Activated CD4-positive, alpha-beta T cell treated with anti-CD3 and anti-CD28 coated beads, Interleukin-2, amount 10 ng/mL, durations not matched to agents 7 days and 5 days (primary cell): ENCODE results near the gene ABHD16A. TPM values are rescaled to one million over a fixed set of nuclear protein-coding genes. Genes with fewer than 3 reads are reported as not detected.

Experiments
- CTCF ChIA-PET: fragments of 350-600 bp; sonication (Branson Sonifier 250); formaldehyde crosslinking; loops from one replicate; lab custom pipeline; 2021; ENCODE audit warnings: antibody characterized with exemption; lab: Charles Lee
- POLR2A ChIA-PET: fragments of 350-600 bp; sonication (Branson Sonifier 250); formaldehyde crosslinking; loops from one replicate; lab custom pipeline; 2021; ENCODE audit warnings: antibody characterized with exemption; lab: Charles Lee
- DNase-seq: peaks from one replicate; pipeline ENCODE4 v3.0.0-alpha.2; 2020
- H3K27ac Mint-ChIP-seq: one replicate; pipeline ENCODE4 v1.8.0; 2021; ENCODE audit warnings: mild to moderate bottlenecking, moderate library complexity, mixed read lengths
- H3K27me3 Mint-ChIP-seq: one replicate; pipeline ENCODE4 v1.8.0; 2021; ENCODE audit warnings: mixed read lengths
- H3K36me3 Mint-ChIP-seq: one replicate; pipeline ENCODE4 v1.8.0; 2021; ENCODE audit warnings: low read depth, mixed read lengths
- H3K4me1 Mint-ChIP-seq: one replicate; pipeline ENCODE4 v1.8.0; 2021; ENCODE audit warnings: mixed read lengths
- H3K4me3 Mint-ChIP-seq: one replicate; pipeline ENCODE4 v1.8.0; 2021; ENCODE audit warnings: mild to moderate bottlenecking, moderate library complexity, mixed read lengths
- H3K9me3 Mint-ChIP-seq: one replicate; pipeline ENCODE4 v1.8.0; 2021; ENCODE audit warnings: mixed read lengths
- total RNA-seq, 2 experiments: library from RNA; stranded (reverse); gene quantifications; one replicate each; pipeline ENCODE4 v1.2.3, GENCODE V29; 2021

ABHD16A gene
- total RNA-seq, 2 experiments from 2014 or later = 47.2 to 54.1 TPM

DNA sequence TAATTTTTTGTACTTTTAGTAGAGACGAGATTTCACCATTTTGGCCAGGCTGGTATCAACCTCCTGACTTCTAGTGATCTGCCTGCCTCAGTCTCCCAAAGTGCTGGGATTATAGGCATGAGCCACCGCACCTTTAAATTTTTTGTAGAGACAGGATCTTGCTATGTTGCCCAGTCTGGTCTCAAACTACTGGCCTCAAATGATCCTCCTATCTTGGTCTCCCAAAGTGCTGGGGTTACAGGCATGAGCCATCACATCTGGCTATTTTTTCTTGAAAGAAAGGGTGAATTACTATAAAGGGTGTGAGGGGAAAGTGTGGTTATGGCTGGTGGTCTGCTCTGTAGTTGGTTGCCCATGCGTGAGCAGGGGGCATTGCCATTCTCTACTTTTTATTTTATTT lies 5.1 kb upstream of the ABHD16A start:
- Mint-ChIP-seq H3K4me3 (no peak overlapping the region), H3K27ac (no peak overlapping the region), H3K27me3 (peaks cover 5% of the 10 kb centered on the region), H3K36me3 (no peaks in the 10 kb centered on the region), H3K4me1 (peaks cover 32% of the 10 kb centered on the region), H3K9me3 (no peaks in the 10 kb centered on the region)
- DNase-seq = no peak
- ChIA-PET POLR2A (no interaction called here), CTCF (no interaction called here)

DNA sequence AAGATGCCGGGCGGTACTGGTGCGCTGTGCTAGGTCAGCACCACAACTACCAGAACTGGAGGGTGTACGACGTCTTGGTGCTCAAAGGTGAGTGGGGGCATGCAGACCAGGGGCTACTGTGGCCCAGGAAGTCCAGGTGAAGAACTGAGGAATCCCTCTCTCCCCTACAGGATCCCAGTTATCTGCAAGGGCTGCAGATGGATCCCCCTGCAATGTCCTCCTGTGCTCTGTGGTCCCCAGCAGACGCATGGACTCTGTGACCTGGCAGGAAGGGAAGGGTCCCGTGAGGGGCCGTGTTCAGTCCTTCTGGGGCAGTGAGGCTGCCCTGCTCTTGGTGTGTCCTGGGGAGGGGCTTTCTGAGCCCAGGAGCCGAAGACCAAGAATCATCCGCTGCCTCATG lies 4.6 kb upstream of the ABHD16A start:
- no peak for DNase-seq
- H3K36me3 Mint-ChIP-seq = peaks cover 1% of the 10 kb centered on the region
- no peak overlapping the region for H3K27ac Mint-ChIP-seq
- ChIA-PET POLR2A (no interaction called here), CTCF (no interaction called here)
- H3K4me1 Mint-ChIP-seq = peaks cover 31% of the 10 kb centered on the region
- H3K4me3 Mint-ChIP-seq = no peak overlapping the region
- H3K9me3 Mint-ChIP-seq = no peaks in the 10 kb centered on the region
- H3K27me3 Mint-ChIP-seq = peaks cover 1% of the 10 kb centered on the region

- H3K27ac Mint-ChIP-seq = no peak within 1 kb of the TSS
- peaks cover 7% of the 10 kb centered on the region for H3K36me3 Mint-ChIP-seq
- DNase-seq = no peak
- ChIA-PET CTCF (interaction anchor here (0.6 kb wide), 1 partner anchor 194 kb away, joined by 3 read pairs; no protein-coding TSS in a partner anchor), POLR2A (no interaction called here)
- H3K27me3 Mint-ChIP-seq = no peaks in the 10 kb centered on the region
- peaks cover 28% of the 10 kb centered on the region for H3K4me1 Mint-ChIP-seq
- no peaks in the 10 kb centered on the region for H3K9me3 Mint-ChIP-seq
- no peak within 1 kb of the TSS for H3K4me3 Mint-ChIP-seq
Measured at GRCh38 chr6:31706599-31706998, 3.5 kb upstream of the ABHD16A start, which contains the start of gene LY6G6F. Gene LY6G6F, plus strand, starts transcription at chr6:31706866. Its CDS starts 41 bp downstream, at chr6:31706907.

GRCh38 chr6:31705931-31706330 lies 2.8 kb upstream of the ABHD16A start:
- no peak for DNase-seq
- H3K36me3 Mint-ChIP-seq = peaks cover 12% of the 10 kb centered on the region
- H3K4me3 Mint-ChIP-seq = no peak overlapping the region
- CTCF ChIA-PET = interaction anchor here (0.6 kb wide), 2 partner anchors 81 to 195 kb away, joined by 3 read pairs; no protein-coding TSS in a partner anchor
- no peak overlapping the region for H3K27ac Mint-ChIP-seq
- H3K9me3 Mint-ChIP-seq = no peaks in the 10 kb centered on the region
- H3K27me3 Mint-ChIP-seq = no peaks in the 10 kb centered on the region
- POLR2A ChIA-PET = no interaction called here
- peaks cover 28% of the 10 kb centered on the region for H3K4me1 Mint-ChIP-seq

DNA sequence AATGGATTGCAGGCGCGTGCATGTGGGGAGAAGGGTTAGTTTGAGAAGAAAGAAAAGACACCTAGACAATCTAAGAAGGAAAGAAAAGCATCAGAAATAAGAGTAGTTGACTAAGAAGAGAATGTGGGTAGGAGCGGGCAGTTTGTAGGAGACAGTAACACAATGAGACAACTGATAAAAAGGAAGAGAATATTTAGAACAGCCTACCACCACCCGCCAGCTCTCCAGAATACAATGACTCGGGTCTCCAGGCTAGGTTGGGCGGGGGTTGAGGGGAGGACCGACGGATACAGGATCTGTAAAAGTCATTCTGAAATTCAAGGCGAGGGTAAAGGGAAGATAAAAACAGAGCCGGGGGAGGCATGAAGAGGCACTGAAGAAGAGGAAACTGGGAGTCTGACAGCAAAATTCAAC lies 712 bp downstream of the ABHD16A start:
- ChIA-PET CTCF (interaction anchor here (0.6 to 2.2 kb wide), 6 partner anchors 9 to 151 kb away, joined by 3 to 8 read pairs (median 3); no protein-coding TSS in a partner anchor), POLR2A (interaction anchor here (0.6 kb wide), 1 partner anchor 388 kb away, joined by 3 read pairs; no protein-coding TSS in a partner anchor)
- Mint-ChIP-seq H3K4me1 (peaks cover 32% of the 10 kb centered on the region), H3K27me3 (no peaks in the 10 kb centered on the region), H3K27ac (peak overlapping the region; percentile 96), H3K36me3 (peaks cover 24% of the 10 kb centered on the region), H3K4me3 (peak overlapping the region; percentile 96), H3K9me3 (no peaks in the 10 kb centered on the region)
- no peak for DNase-seq

DNA sequence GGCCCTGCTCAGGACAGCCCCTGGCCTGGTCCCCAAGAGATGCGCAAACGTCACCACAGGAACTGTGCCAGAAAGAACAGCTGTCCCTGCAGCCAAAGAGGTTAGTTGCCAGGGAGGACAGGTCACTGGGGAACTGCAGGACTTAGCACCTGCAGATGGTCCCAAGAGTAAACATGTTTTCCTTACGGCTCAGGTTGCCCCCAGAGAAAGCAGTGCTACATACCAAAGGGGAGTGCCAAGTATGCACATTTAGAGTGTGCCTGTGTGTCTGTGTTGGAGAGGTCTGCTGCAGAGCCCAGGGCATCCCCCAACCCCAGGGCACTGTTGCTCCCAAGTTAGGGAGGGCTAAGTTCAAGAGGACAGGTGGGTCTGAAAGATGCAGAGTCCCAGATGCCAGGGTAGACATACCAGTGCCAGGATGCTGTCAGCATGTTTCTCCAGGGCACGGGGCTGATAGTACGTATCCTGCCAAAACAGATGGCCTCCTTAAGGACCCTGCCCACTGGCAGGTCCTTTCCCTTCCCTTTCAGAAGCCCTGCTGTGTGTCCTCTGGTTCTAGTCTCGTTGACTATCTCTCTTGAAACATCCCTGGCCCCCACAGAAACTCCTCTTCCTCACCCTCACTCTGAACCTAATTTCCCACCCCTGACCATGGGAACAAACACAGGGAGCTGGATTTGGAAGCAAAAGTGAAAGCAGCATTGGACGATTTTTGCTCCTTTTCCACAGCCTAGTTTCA lies 1.3 kb downstream of the ABHD16A start:
- DNase-seq = no peak
- ChIA-PET CTCF (interaction anchor here (1.4 to 2.2 kb wide), 2 partner anchors 18 to 68 kb away, joined by 3 to 8 read pairs; no protein-coding TSS in a partner anchor), POLR2A (interaction anchor here (0.6 kb wide), 1 partner anchor 389 kb away, joined by 3 read pairs; no protein-coding TSS in a partner anchor)
- H3K27ac Mint-ChIP-seq = peak overlapping the region; percentile 96
- no peaks in the 10 kb centered on the region for H3K9me3 Mint-ChIP-seq
- H3K4me1 Mint-ChIP-seq = peaks cover 35% of the 10 kb centered on the region
- H3K4me3 Mint-ChIP-seq = peak overlapping the region; percentile 96
- H3K27me3 Mint-ChIP-seq = no peaks in the 10 kb centered on the region
- peaks cover 27% of the 10 kb centered on the region for H3K36me3 Mint-ChIP-seq

GRCh38 chr6:31700740-31701401 lies 2.3 kb downstream of the ABHD16A start:
- POLR2A ChIA-PET = no interaction called here
- no peak for DNase-seq
- CTCF ChIA-PET = no interaction called here
- peak overlapping the region; percentile 96 for H3K4me3 Mint-ChIP-seq
- peaks cover 31% of the 10 kb centered on the region for H3K36me3 Mint-ChIP-seq
- peaks cover 35% of the 10 kb centered on the region for H3K4me1 Mint-ChIP-seq
- peak overlapping the region; percentile 66 for H3K27ac Mint-ChIP-seq
- no peaks in the 10 kb centered on the region for H3K27me3 Mint-ChIP-seq
- no peaks in the 10 kb centered on the region for H3K9me3 Mint-ChIP-seq

DNA sequence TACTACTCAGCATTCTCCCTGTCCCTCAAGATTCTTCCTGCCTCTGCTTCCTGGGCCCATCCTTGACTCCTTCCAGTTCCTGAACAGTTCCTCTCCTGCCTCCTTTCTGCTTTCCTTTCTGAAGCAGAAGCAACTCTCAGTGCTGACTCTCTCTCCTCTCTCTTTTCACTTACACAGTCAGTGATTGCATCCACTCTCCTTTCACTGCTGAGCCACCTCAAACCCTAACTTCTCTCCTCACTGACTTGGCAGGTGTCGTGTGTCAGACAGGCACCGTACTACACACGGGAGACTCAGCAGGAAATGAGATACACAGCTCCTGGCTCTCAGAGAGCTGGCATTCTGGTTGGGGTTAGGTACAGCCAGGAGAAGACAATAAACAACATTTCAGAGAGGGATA lies 5.6 kb downstream of the ABHD16A start:
- H3K4me1 Mint-ChIP-seq = peaks cover 29% of the 10 kb centered on the region
- DNase-seq = no peak
- ChIA-PET POLR2A (no interaction called here), CTCF (interaction anchor here (1.1 to 1.4 kb wide), 2 partner anchors 28 to 132 kb away, joined by 4 to 5 read pairs; no protein-coding TSS in a partner anchor)
- H3K27me3 Mint-ChIP-seq = no peaks in the 10 kb centered on the region
- peak overlapping the region; percentile 51 for H3K27ac Mint-ChIP-seq
- peaks cover 43% of the 10 kb centered on the region for H3K36me3 Mint-ChIP-seq
- H3K9me3 Mint-ChIP-seq = no peaks in the 10 kb centered on the region
- H3K4me3 Mint-ChIP-seq = no peak overlapping the region

GRCh38 chr6:31693535-31693934 lies 9.6 kb downstream of the ABHD16A start:
- H3K36me3 Mint-ChIP-seq = peaks cover 50% of the 10 kb centered on the region
- CTCF ChIA-PET = interaction anchor here (0.9 to 1.6 kb wide), 3 partner anchors 18 to 182 kb away, joined by 3 to 4 read pairs (median 3); no protein-coding TSS in a partner anchor
- no peak overlapping the region for H3K4me3 Mint-ChIP-seq
- DNase-seq = no peak
- no peak overlapping the region for H3K27ac Mint-ChIP-seq
- no peaks in the 10 kb centered on the region for H3K27me3 Mint-ChIP-seq
- H3K9me3 Mint-ChIP-seq = no peaks in the 10 kb centered on the region
- peaks cover 10% of the 10 kb centered on the region for H3K4me1 Mint-ChIP-seq
- POLR2A ChIA-PET = no interaction called here

GRCh38 chr6:31692886-31693285 lies 10.2 kb downstream of the ABHD16A start:
- H3K36me3 Mint-ChIP-seq = peaks cover 54% of the 10 kb centered on the region
- ChIA-PET POLR2A (no interaction called here), CTCF (interaction anchor here (1.3 to 1.6 kb wide), 2 partner anchors 18 to 32 kb away, joined by 3 read pairs; partner anchors contain the start of gene C6orf47)
- no peak overlapping the region for H3K4me3 Mint-ChIP-seq
- H3K27me3 Mint-ChIP-seq = no peaks in the 10 kb centered on the region
- no peak overlapping the region for H3K27ac Mint-ChIP-seq
- H3K4me1 Mint-ChIP-seq = peaks cover 8% of the 10 kb centered on the region
- no peak for DNase-seq
- no peaks in the 10 kb centered on the region for H3K9me3 Mint-ChIP-seq

DNA sequence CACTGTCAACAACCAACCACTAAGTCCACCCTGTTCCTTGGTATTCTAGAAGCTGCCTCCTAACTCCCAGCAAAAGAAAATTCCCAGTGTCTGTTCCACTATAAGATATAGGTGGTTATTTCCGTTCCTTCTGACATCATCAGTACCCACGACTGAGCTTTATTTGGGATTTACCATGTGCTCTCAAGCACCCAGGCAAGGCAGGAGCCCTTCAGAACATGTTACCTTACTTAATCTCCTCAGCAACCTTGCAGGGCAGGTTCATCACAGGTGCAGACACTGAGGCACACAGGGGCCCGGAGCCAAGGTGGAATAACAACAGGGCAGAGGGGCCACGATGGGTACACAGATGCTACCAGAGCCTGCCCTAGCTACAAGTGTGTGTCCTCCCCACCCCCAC lies 10.8 kb downstream of the ABHD16A start:
- Mint-ChIP-seq H3K27me3 (no peaks in the 10 kb centered on the region), H3K9me3 (no peaks in the 10 kb centered on the region), H3K27ac (no peak overlapping the region), H3K4me1 (peaks cover 3% of the 10 kb centered on the region), H3K4me3 (no peak overlapping the region), H3K36me3 (peaks cover 55% of the 10 kb centered on the region)
- no peak for DNase-seq
- ChIA-PET POLR2A (no interaction called here), CTCF (interaction anchor here (1.3 to 1.6 kb wide), 2 partner anchors 19 to 31 kb away, joined by 3 read pairs; partner anchors contain the start of gene C6orf47)

GRCh38 chr6:31691564-31692108 lies 11.5 kb downstream of the ABHD16A start:
- H3K36me3 Mint-ChIP-seq = peaks cover 55% of the 10 kb centered on the region
- ChIA-PET POLR2A (no interaction called here), CTCF (interaction anchor here (0.5 to 1.7 kb wide), 3 partner anchors 11 to 149 kb away, joined by 3 to 4 read pairs (median 4); partner anchors contain the start of genes C6orf47 and LY6G5C)
- no peaks in the 10 kb centered on the region for H3K27me3 Mint-ChIP-seq
- no peaks in the 10 kb centered on the region for H3K9me3 Mint-ChIP-seq
- no peak overlapping the region for H3K4me3 Mint-ChIP-seq
- no peak for DNase-seq
- no peaks in the 10 kb centered on the region for H3K4me1 Mint-ChIP-seq
- H3K27ac Mint-ChIP-seq = no peak overlapping the region
